ENCODE measurements around the gene NAB1. TPM values are rescaled to one million over a fixed set of nuclear protein-coding genes. Genes with fewer than 3 reads are reported as not detected.

Gene NAB1
- total RNA-seq, 1 donor, result 36.0 TPM

- Histone ChIP-seq H3K27me3 (ENCODE audit: insufficient read depth, low read length) (no peaks in the 10 kb centered on the region), H3K4me1 (ENCODE audit: insufficient read depth, low read length) (no peaks in the 10 kb centered on the region), H3K4me3 (ENCODE audit: low read length) (no peak overlapping the region), H3K9me3 (ENCODE audit: low read depth, low read length) (no peaks in the 10 kb centered on the region)
These were observed 74.7 kb downstream of the NAB1 start for GRCh38 chr2:190723397-190724090.

GRCh38 chr2:190726255-190726654 lies 77.4 kb downstream of the NAB1 start:
- Histone ChIP-seq H3K4me3 (ENCODE audit: low read length) (no peak overlapping the region), H3K9me3 (ENCODE audit: low read depth, low read length) (no peaks in the 10 kb centered on the region), H3K27me3 (ENCODE audit: insufficient read depth, low read length) (no peaks in the 10 kb centered on the region), H3K4me1 (ENCODE audit: insufficient read depth, low read length) (no peaks in the 10 kb centered on the region)

- Histone ChIP-seq H3K4me3 (ENCODE audit: low read length) (no peak overlapping the region), H3K9me3 (ENCODE audit: low read depth, low read length) (no peaks in the 10 kb centered on the region), H3K27me3 (ENCODE audit: insufficient read depth, low read length) (no peaks in the 10 kb centered on the region), H3K4me1 (ENCODE audit: insufficient read depth, low read length) (no peaks in the 10 kb centered on the region)
These were observed 87.5 kb downstream of the NAB1 start for GRCh38 chr2:190736355-190736754.

- no peaks in the 10 kb centered on the region for H3K27me3 ChIP-seq (ENCODE audit: insufficient read depth, low read length)
- no peak overlapping the region for H3K4me3 ChIP-seq (ENCODE audit: low read length)
- no peaks in the 10 kb centered on the region for H3K4me1 ChIP-seq (ENCODE audit: insufficient read depth, low read length)
- H3K9me3 ChIP-seq (ENCODE audit: low read depth, low read length), result no peaks in the 10 kb centered on the region
These were observed 91.6 kb downstream of the NAB1 start for GRCh38 chr2:190740449-190740848.

Other genes with a start within 250 kb of the NAB1 start
- gene MFSD6, start 240.7 kb upstream of the NAB1 start, total RNA-seq, result 77.1 TPM
- 6.8 TPM for gene NEMP2, start 114.4 kb upstream of the NAB1 start, total RNA-seq
- 256 TPM for gene GLS, start 231.7 kb downstream of the NAB1 start, total RNA-seq

Measured in mononuclear cell (primary cell).